Measurements from ENCODE around the gene LRRC3. TPM values are rescaled to one million over a fixed set of nuclear protein-coding genes. Genes with fewer than 3 reads are reported as not detected.
"Not testable (repeated sequence)": the region's sequence is repeated elsewhere in the genome, so short reads cannot be mapped to it uniquely, and the experiment has no call there.

LRRC3 gene
- 1 to 10 TPM in 2 of 3 donors, under 1 TPM in 1; 0.81 to 2.4 (median 2.1) TPM for polyA plus RNA-seq

- 4 to 7% (median 6%) methylated on average over 29 to 45 of the region's 45 CpGs for WGBS, 3 donors
- H3K27ac ChIP-seq (ENCODE audit: low read depth, low read length), result no peak within 1 kb of the TSS
These were observed at the start of gene LRRC3 for GRCh38 chr21:44454747-44455523. TSS of gene LRRC3 (plus strand) at chr21:44455510. CDS start at chr21:44456645, 1,135 bp downstream.

DNA sequence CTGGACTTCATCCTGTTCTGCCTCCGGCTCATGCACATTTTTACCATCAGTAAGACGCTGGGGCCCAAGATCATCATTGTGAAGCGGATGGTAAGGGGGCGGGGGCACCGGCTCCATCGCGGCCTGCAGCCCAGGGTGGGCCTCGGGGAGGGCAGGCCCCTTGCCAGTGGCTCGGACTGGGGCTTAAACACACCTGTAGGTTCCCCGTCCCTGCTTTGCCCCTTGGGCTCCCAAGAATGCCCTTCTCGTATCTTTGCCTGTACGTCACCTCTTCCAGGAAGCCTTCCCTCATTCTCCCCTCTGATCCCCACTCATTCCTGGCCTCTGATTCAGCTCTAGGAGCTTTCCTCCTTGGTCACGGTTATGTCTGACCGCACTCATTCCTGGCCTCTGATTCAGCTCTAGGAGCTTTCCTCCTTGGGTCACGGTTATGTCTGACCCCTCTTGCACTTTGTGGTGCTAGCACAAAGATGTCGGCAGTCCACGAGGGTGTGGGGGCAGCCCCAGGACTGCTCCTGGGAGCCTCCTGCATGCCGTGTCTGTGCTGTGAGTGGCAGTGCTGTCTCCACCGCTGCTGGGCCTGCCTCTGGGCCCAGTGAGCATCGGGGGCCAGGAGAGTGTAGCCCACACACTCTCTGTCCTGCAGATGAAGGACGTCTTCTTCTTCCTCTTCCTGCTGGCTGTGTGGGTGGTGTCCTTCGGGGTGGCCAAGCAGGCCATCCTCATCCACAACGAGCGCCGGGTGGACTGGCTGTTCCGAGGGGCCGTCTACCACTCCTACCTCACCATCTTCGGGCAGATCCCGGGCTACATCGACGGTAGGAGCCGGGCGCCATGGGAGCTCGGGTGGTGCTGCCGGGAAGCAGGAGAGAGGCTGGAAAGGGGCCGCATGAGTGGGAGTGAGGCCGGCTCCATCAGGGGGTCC lies 49.1 kb upstream of the LRRC3 start:
- WGBS, 3 donors, result 79 to 92% (median 87%) methylated on average over 31 to 37 of the region's 37 CpGs
- no peak overlapping the region for H3K27ac ChIP-seq (ENCODE audit: low read depth, low read length)

DNA sequence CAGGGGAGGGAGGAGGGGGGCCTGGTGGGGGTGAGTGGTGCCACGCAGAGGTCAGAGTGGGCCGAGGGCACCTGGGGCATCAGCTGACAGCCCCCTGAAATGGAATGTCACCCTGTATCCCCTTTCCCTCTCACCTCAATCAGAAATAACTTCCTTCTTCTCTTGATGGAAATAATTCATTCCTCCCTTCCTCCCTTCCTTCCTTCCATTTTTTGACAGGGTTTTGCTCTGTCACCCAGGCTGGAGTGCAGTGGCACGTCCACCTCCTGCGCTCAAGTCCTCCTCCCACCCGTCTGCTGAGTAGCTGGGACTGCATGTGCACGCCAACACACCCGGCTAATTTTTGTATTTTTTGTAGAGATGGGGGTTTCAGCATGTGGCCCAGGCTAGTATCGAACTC lies 48.4 kb upstream of the LRRC3 start:
- no peak overlapping the region for H3K27ac ChIP-seq (ENCODE audit: low read depth, low read length)
- 82 to 94% (median 84%) methylated on average over 7 to 8 of the region's 8 CpGs for WGBS, 3 donors

- H3K27ac ChIP-seq (ENCODE audit: low read depth, low read length), result no peak overlapping the region
- 74 to 84% (median 83%) methylated on average over 7 of the region's 7 CpGs for WGBS, 3 donors
These were observed 47.8 kb upstream of the LRRC3 start for GRCh38 chr21:44407493-44407892.

DNA sequence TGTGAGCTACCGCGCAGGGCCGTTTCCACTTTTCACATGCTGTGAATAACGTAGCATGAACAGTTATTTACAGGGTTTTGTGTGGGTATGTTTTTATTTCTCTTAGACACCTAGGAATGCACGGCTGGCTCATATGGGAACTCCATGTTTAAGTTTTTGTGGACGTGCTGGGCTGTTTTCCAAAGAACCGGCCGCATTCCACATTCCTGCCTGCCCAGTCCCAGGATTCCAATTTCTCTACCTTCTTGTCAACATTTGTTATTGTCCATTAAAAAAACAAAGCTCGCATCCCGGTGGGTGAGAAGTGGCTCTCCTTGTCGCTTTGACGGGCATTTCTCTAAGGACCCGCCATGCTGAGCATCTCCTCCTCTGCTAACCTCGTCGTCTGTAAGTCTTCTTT lies 47.1 kb upstream of the LRRC3 start:
- H3K27ac ChIP-seq (ENCODE audit: low read depth, low read length), result no peak overlapping the region
- 90 to 92% (median 92%) methylated on average over 15 of the region's 15 CpGs for WGBS, 3 donors

- no peak overlapping the region for H3K27ac ChIP-seq (ENCODE audit: low read depth, low read length)
- 90 to 95% (median 94%) methylated on average over 27 of the region's 27 CpGs for WGBS, 3 donors
These were observed 41.6 kb upstream of the LRRC3 start for GRCh38 chr21:44413566-44414290.

- no peak overlapping the region for H3K27ac ChIP-seq (ENCODE audit: low read depth, low read length)
- 78 to 87% (median 84%) methylated on average over 30 of the region's 30 CpGs for WGBS, 3 donors
These were observed 40.8 kb upstream of the LRRC3 start for GRCh38 chr21:44414291-44415072.

GRCh38 chr21:44415073-44416025 lies 40.0 kb upstream of the LRRC3 start:
- H3K27ac ChIP-seq (ENCODE audit: low read depth, low read length), result no peak overlapping the region
- 51 to 70% (median 68%) methylated on average over 24 of the region's 24 CpGs for WGBS, 3 donors

DNA sequence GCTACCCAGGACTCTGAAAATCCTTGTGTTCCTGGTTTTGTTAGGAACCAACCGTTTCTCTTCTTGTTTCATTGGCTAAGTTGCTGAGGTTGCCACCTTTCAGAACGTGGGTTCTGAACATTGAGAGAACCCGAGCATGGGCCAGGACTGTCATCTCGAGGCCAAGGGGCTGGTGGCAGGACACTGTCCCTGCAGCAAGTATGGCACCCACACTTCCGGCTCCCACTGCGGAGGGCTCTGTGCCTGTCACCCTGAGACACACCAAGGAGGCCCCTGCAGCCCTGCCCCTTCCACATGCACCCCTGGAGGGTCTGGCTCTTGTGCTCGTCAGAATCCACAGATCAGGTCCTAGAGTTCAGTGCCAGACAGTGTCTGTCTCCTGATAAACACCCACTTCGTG lies 39.1 kb upstream of the LRRC3 start:
- WGBS, 3 donors, result 65 to 84% (median 75%) methylated on average over 8 of the region's 8 CpGs

DNA sequence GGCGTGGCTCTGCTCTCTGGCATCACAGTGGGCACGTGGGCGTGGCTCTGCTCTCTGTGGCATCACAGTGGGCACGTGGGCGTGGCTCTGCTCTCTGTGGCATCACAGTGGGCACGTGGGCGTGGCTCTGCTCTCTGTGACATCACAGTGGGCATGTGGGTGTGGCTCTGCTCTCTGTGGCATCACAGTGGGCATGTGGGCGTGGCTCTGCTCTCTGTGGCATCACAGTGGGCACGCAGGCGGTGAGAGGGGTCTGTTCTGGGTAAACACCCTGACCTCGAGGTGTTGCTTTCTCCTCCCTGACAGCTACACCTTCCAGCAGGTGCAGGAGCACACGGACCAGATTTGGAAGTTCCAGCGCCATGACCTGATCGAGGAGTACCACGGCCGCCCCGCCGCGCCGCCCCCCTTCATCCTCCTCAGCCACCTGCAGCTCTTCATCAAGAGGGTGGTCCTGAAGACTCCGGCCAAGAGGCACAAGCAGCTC lies 37.6 kb upstream of the LRRC3 start:
- H3K27ac ChIP-seq (ENCODE audit: low read depth, low read length), result not testable (repeated sequence)
- WGBS, 3 donors, result 89 to 94% (median 93%) methylated on average over 18 to 21 of the region's 21 CpGs

More for the DNA sequence above, 39.1 kb upstream of the LRRC3 start:
- no peak overlapping the region for H3K27ac ChIP-seq (ENCODE audit: low read depth, low read length)

GRCh38 chr21:44418108-44418875 lies 37.0 kb upstream of the LRRC3 start:
- no peak overlapping the region for H3K27ac ChIP-seq (ENCODE audit: low read depth, low read length)
- 80 to 93% (median 92%) methylated on average over 25 of the region's 25 CpGs for WGBS, 3 donors

DNA sequence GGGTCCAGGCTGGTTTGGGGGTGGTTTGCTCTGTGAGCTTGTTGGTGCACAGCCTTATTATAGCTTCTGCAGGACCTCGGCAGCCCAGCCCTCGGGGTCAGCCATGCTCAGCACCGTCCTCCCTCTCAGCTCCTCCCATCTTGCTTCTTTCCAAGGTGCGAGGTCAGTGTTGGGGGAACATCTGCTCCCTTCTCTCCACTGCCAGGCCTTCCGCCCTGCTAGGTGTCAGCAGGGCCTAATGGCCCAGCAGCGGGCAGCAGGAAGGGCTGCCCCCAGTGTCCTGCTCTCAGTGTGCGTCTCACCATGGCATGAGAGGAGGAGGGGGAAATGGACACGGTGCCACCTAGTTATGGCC lies 36.5 kb upstream of the LRRC3 start:
- no peak overlapping the region for H3K27ac ChIP-seq (ENCODE audit: low read depth, low read length)
- 85 to 92% (median 91%) methylated on average over 8 of the region's 8 CpGs for WGBS, 3 donors

GRCh38 chr21:44419679-44420078 lies 35.6 kb upstream of the LRRC3 start:
- no peak overlapping the region for H3K27ac ChIP-seq (ENCODE audit: low read depth, low read length)
- whole genome bisulfite sequencing, 3 donors, result 95 to 98% (median 97%) methylated on average over 3 of the region's 3 CpGs

GRCh38 chr21:44420416-44421205 lies 34.7 kb upstream of the LRRC3 start:
- WGBS, 3 donors, result 79 to 83% (median 81%) methylated on average over 14 of the region's 14 CpGs
- H3K27ac ChIP-seq (ENCODE audit: low read depth, low read length), result no peak overlapping the region
